OCI-LY3 (cell line): ENCODE measurements around the gene TAS2R3.

Experiments
- H2AFZ ChIP-seq: fragments of 200-600, 300-600 bp; shearing (Covaris generic); 2 replicates; pipeline ENCODE4 v1.6.0; 2014; ENCODE audit warnings: antibody characterized with exemption, low read depth, low read length
- H3K27ac ChIP-seq: fragments of 200-600, 300-600 bp; sonication (generic); 2 replicates; pipeline ENCODE4 v1.5.1; 2014; ENCODE audit warnings: mild to moderate bottlenecking, low read length, moderate library complexity, mixed read lengths
- H3K27me3 ChIP-seq: fragments of 200-600, 300-600 bp; sonication (generic); 2 replicates; pipeline ENCODE4 v1.6.1; 2014; ENCODE audit warnings: low read depth, low read length, mixed read lengths
- H3K36me3 ChIP-seq: fragments of 200-600, 300-600 bp; sonication (generic); replicated peaks from 2 replicates; pipeline ENCODE3; 2014; ENCODE audit warnings: low read depth, low read length, mixed read lengths
- H3K4me1 ChIP-seq: fragments of 300-600, 200-600 bp; sonication (generic); 2 replicates; pipeline ENCODE4 v1.6.1; 2014; ENCODE audit warnings: low read length, mixed read lengths
- H3K4me2 ChIP-seq: fragments of 200-600, 300-600 bp; sonication (generic); 2 replicates; pipeline ENCODE4 v1.6.1; 2014; ENCODE audit warnings: low read length, mixed read lengths
- H3K4me3 ChIP-seq: fragments of 300-600, 200-600 bp; sonication (generic); 2 replicates; pipeline ENCODE4 v1.5.1; 2014; ENCODE audit warnings: antibody characterized with exemption, mild to moderate bottlenecking, low read length, moderate library complexity
- H3K79me2 ChIP-seq: fragments of 300-600, 200-600 bp; shearing (Covaris generic); 2 replicates; pipeline ENCODE4 v1.6.1; 2014; ENCODE audit warnings: mild to moderate bottlenecking, low read length, mixed read lengths
- H3K9ac ChIP-seq: fragments of 300-600, 200-600 bp; shearing (Covaris generic); 2 replicates; pipeline ENCODE4 v1.6.0; 2014; ENCODE audit warnings: mild to moderate bottlenecking, low read length, moderate library complexity
- H3K9me3 ChIP-seq: fragments of 200-600, 300-600 bp; shearing (Covaris generic); 2 replicates; pipeline ENCODE4 v1.6.1; 2014; ENCODE audit warnings: low read length, mixed read lengths; ENCODE audit not compliant: insufficient read depth
- H4K20me1 ChIP-seq: fragments of 200-600, 300-600 bp; sonication (generic); 2 replicates; pipeline ENCODE4 v1.6.1; 2016; ENCODE audit warnings: low read length, mixed read lengths; ENCODE audit not compliant: insufficient read depth
- CTCF ChIP-seq: fragments of 200-600, 300-600 bp; sonication (generic); IDR thresholded peaks from 2 replicates; pipeline ENCODE4 v1.5.1; 2014; ENCODE audit warnings: antibody characterized with exemption, low read length, low read depth
- EZH2phosphoT487 ChIP-seq: fragments of 200-600 bp; shearing (Covaris generic); IDR thresholded peaks from 2 replicates; pipeline ENCODE4 v1.6.1; 2018; ENCODE audit warnings: antibody characterized with exemption, mixed run types, low read depth

Gene TAS2R3

GRCh38 chr7:141717450-141717849, 46.4 kb upstream of the TAS2R3 start:
- Histone ChIP-seq H3K4me1 (peaks cover 6% of the 10 kb centered on the region), H4K20me1 (no peaks in the 10 kb centered on the region), H3K9me3 (no peaks in the 10 kb centered on the region), H3K79me2 (no peaks in the 10 kb centered on the region), H3K27me3 (peaks cover 10% of the 10 kb centered on the region; the same call in 1 of the 2 replicates), H3K36me3 (no peaks in the 10 kb centered on the region), H3K27ac (no peak overlapping the region), H3K9ac (no peak overlapping the region), H3K4me3 (no peak overlapping the region), H3K4me2 (no peak overlapping the region), H2AFZ (no peak overlapping the region)
- TF ChIP-seq EZH2phosphoT487 (no peak), CTCF (no peak)

- no peak for TF ChIP-seq CTCF
- TF ChIP-seq EZH2phosphoT487 = no peak
- H3K27me3 ChIP-seq = no peaks in the 10 kb centered on the region
- H2AFZ ChIP-seq = no peak overlapping the region
- no peaks in the 10 kb centered on the region for H3K79me2 ChIP-seq
- no peak overlapping the region for H3K27ac ChIP-seq
- no peak overlapping the region for H3K4me3 ChIP-seq
- H3K4me2 ChIP-seq = no peak overlapping the region
- H3K9me3 ChIP-seq = no peaks in the 10 kb centered on the region
- no peak overlapping the region for H3K9ac ChIP-seq
- no peaks in the 10 kb centered on the region for H4K20me1 ChIP-seq
- no peaks in the 10 kb centered on the region for H3K36me3 ChIP-seq
- no peaks in the 10 kb centered on the region for H3K4me1 ChIP-seq
These were observed 41.4 kb upstream of the TAS2R3 start for GRCh38 chr7:141722529-141722928.

GRCh38 chr7:141729020-141729419, 34.9 kb upstream of the TAS2R3 start:
- no peak for TF ChIP-seq EZH2phosphoT487
- no peak for TF ChIP-seq CTCF
- no peaks in the 10 kb centered on the region for H3K27me3 ChIP-seq
- no peak overlapping the region for H3K9ac ChIP-seq
- H3K27ac ChIP-seq = no peak overlapping the region
- no peak overlapping the region for H3K4me3 ChIP-seq
- H2AFZ ChIP-seq = no peak overlapping the region
- H3K36me3 ChIP-seq = no peaks in the 10 kb centered on the region
- H3K9me3 ChIP-seq = no peaks in the 10 kb centered on the region
- H4K20me1 ChIP-seq = no peaks in the 10 kb centered on the region
- no peaks in the 10 kb centered on the region for H3K4me1 ChIP-seq
- no peaks in the 10 kb centered on the region for H3K79me2 ChIP-seq
- no peak overlapping the region for H3K4me2 ChIP-seq

GRCh38 chr7:141731476-141732149, 32.3 kb upstream of the TAS2R3 start:
- no peak overlapping the region for H3K9ac ChIP-seq
- no peak overlapping the region for H3K4me2 ChIP-seq
- H3K36me3 ChIP-seq = no peaks in the 10 kb centered on the region
- TF ChIP-seq CTCF (no peak), EZH2phosphoT487 (no peak)
- H3K27ac ChIP-seq = no peak overlapping the region
- H3K4me3 ChIP-seq = no peak overlapping the region
- H3K4me1 ChIP-seq = no peaks in the 10 kb centered on the region
- no peaks in the 10 kb centered on the region for H4K20me1 ChIP-seq
- no peaks in the 10 kb centered on the region for H3K27me3 ChIP-seq
- H3K79me2 ChIP-seq = no peaks in the 10 kb centered on the region
- no peaks in the 10 kb centered on the region for H3K9me3 ChIP-seq
- H2AFZ ChIP-seq = no peak overlapping the region
